GM12878 (cell line): ENCODE measurements around the gene TSFM. TPM values are rescaled to one million over a fixed set of nuclear protein-coding genes. Genes with fewer than 3 reads are reported as not detected.

Source experiments
- CHD2 ChIP-seq: IDR thresholded peaks from 2 replicates; pipeline ENCODE4 v1.6.1; 2011; ENCODE audit warnings: low read depth, low read length, improper control_type of control experiment, borderline replicate concordance
- EP300 ChIP-seq, 2 experiments: fragments of 150-350 bp in 1 of 2; IDR thresholded peaks; 2 replicates each; pipeline ENCODE4 v1.6.1; 2011 to 2012; ENCODE audit warnings: low read depth in 2 of 2, low read length in 2 of 2, borderline replicate concordance in 1 of 2, improper control_type of control experiment in 1 of 2, inconsistent platforms in 1 of 2; ENCODE audit not compliant: control insufficient read depth in 1 of 2
- MYC ChIP-seq: IDR thresholded peaks from 2 replicates; pipeline ENCODE4 v1.6.1; 2011; ENCODE audit warnings: mild to moderate bottlenecking, low read length, moderate library complexity, inconsistent platforms; ENCODE audit not compliant: insufficient read depth, insufficient replicate concordance, insufficient read length, severe bottlenecking
- NR2F1 ChIP-seq: fragments of 450-650 bp; conservative IDR thresholded peaks from 2 replicates; pipeline ENCODE4 v1.6.1; 2017; ENCODE audit warnings: mild to moderate bottlenecking
- POLR2AphosphoS5 ChIP-seq: IDR thresholded peaks from 2 replicates; pipeline ENCODE4 v1.6.1; 2011; ENCODE audit warnings: mild to moderate bottlenecking, low read length, inconsistent platforms
- POU2F2 ChIP-seq: IDR thresholded peaks from 3 replicates; pipeline ENCODE4 v1.6.1; 2011; ENCODE audit warnings: low read depth, mild to moderate bottlenecking, low read length, borderline replicate concordance
- RAD51 ChIP-seq: fragments of 450-650 bp; IDR thresholded peaks from 2 replicates; pipeline ENCODE4 v1.6.1; 2016; ENCODE audit warnings: moderate library complexity, mild to moderate bottlenecking, inconsistent platforms
- SP1 ChIP-seq: IDR thresholded peaks from one replicate; pipeline ENCODE4 v1.6.1; 2011; ENCODE audit warnings: low read depth, low read length
- YY1 ChIP-seq: IDR thresholded peaks from 2 replicates; pipeline ENCODE4 v1.6.1; 2011; ENCODE audit warnings: low read depth, mild to moderate bottlenecking, low read length
- polyA plus RNA-seq, 11 experiments: library from polyadenylated mRNA; depleted of rRNA in 4 of 11; unstranded in 6 of 11; stranded (reverse) in 5 of 11; fragments of >200 nt; fragmentation: Nextera tagmentation in 4 of 11; fragmentation: Illumina TruSeq in 1 of 11; extraction: Ambion mirVana in 4 of 11; extraction: Trizol in 1 of 11; gene quantifications; 1 replicate in 1 of 11; 2 replicates in 10 of 11; pipeline versions ENCODE4 v1.2.1 to v1.2.3, GENCODE V29; 2011 to 2016; ENCODE audit warnings: inconsistent platforms in 2 of 11, missing spikeins in 2 of 11, low read depth in 1 of 11
- total RNA-seq, 4 experiments: library from RNA; depleted of rRNA in 3 of 4; stranded (reverse); fragments of >200 nt in 3 of 4; fragmentation: Illumina TruSeq in 1 of 4; extraction: Trizol in 1 of 4; gene quantifications; 2 replicates each; pipeline versions ENCODE4 v1.2.1 to v1.2.3, GENCODE V29; 2013 to 2021
- TF ChIP-seq, protein P1 (sequence below): fragments of 450-650 bp; IDR thresholded peaks from 2 replicates; pipeline ENCODE4 v1.6.1; 2014; ENCODE audit warnings: mild to moderate bottlenecking
- TF ChIP-seq, protein P2 (sequence below): fragments of 450-650 bp; IDR thresholded peaks from 2 replicates; pipeline ENCODE4 v1.6.1; 2017; ENCODE audit warnings: antibody characterized with exemption, mild to moderate bottlenecking, moderate library complexity
- TF ChIP-seq, protein P3 (sequence below): fragments of 450-650 bp; conservative IDR thresholded peaks from 2 replicates; pipeline ENCODE4 v1.6.1; 2017; ENCODE audit warnings: mild to moderate bottlenecking, moderate library complexity
- TF ChIP-seq, protein P4 (sequence below): IDR thresholded peaks from 2 replicates; pipeline ENCODE4 v1.6.1; 2011; ENCODE audit warnings: low read depth, mild to moderate bottlenecking, low read length, moderate library complexity, borderline replicate concordance; ENCODE audit errors: extremely low read depth
- TF ChIP-seq, protein P5 (sequence below): IDR thresholded peaks from 2 replicates; pipeline ENCODE4 v1.6.1; 2011; ENCODE audit warnings: low read depth, low read length, improper control_type of control experiment, borderline replicate concordance
- TF ChIP-seq, protein P6 (sequence below): fragments of 450-650 bp; IDR thresholded peaks from 2 replicates; pipeline ENCODE4 v1.6.1; 2017; ENCODE audit warnings: mild to moderate bottlenecking

The TSFM gene
- total and polyA plus RNA-seq, 10 of the 15 experiments (the other 5 are each of a cell fraction or from before 2014, with no cell fraction given), result 36.7 to 132 (median 45.6) TPM

DNA sequence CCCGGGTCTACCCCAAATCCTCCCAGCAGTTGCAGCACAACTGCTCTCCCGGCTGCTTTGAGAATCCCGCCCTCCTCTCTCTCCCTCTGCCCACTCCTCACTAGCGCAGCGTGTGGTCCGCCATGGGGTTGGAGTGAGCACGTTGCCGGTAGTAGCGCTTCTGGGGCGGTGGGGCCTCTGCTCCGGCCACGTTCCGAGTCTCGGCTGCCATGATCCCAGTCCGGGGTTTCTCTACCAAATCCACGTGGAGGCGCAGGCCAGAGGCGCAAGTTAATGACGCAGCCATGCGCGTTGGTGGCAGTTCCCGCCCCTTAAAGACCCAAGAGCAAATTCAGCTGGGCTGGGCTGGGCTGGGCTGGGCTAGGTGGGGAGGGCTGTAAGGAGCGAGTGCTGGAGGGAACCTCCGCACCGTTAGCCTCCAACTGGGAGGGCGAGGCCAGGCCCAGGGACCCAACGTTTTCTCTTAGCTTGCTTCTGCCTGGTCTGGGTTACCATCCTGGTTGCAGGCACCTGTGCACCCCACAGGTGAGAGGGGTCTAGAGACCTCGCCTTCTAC lies 10.6 kb upstream of the TSFM start, which contains the start of gene METTL1 (continued):
- TF ChIP-seq, protein P1, sequence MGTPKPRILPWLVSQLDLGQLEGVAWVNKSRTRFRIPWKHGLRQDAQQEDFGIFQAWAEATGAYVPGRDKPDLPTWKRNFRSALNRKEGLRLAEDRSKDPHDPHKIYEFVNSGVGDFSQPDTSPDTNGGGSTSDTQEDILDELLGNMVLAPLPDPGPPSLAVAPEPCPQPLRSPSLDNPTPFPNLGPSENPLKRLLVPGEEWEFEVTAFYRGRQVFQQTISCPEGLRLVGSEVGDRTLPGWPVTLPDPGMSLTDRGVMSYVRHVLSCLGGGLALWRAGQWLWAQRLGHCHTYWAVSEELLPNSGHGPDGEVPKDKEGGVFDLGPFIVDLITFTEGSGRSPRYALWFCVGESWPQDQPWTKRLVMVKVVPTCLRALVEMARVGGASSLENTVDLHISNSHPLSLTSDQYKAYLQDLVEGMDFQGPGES, result no peak
- no peak; the same call in 1 of the 2 replicates for TF ChIP-seq RAD51
- TF ChIP-seq, protein P2, sequence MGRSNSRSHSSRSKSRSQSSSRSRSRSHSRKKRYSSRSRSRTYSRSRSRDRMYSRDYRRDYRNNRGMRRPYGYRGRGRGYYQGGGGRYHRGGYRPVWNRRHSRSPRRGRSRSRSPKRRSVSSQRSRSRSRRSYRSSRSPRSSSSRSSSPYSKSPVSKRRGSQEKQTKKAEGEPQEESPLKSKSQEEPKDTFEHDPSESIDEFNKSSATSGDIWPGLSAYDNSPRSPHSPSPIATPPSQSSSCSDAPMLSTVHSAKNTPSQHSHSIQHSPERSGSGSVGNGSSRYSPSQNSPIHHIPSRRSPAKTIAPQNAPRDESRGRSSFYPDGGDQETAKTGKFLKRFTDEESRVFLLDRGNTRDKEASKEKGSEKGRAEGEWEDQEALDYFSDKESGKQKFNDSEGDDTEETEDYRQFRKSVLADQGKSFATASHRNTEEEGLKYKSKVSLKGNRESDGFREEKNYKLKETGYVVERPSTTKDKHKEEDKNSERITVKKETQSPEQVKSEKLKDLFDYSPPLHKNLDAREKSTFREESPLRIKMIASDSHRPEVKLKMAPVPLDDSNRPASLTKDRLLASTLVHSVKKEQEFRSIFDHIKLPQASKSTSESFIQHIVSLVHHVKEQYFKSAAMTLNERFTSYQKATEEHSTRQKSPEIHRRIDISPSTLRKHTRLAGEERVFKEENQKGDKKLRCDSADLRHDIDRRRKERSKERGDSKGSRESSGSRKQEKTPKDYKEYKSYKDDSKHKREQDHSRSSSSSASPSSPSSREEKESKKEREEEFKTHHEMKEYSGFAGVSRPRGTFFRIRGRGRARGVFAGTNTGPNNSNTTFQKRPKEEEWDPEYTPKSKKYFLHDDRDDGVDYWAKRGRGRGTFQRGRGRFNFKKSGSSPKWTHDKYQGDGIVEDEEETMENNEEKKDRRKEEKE, result no peak
- TF ChIP-seq, protein P3, sequence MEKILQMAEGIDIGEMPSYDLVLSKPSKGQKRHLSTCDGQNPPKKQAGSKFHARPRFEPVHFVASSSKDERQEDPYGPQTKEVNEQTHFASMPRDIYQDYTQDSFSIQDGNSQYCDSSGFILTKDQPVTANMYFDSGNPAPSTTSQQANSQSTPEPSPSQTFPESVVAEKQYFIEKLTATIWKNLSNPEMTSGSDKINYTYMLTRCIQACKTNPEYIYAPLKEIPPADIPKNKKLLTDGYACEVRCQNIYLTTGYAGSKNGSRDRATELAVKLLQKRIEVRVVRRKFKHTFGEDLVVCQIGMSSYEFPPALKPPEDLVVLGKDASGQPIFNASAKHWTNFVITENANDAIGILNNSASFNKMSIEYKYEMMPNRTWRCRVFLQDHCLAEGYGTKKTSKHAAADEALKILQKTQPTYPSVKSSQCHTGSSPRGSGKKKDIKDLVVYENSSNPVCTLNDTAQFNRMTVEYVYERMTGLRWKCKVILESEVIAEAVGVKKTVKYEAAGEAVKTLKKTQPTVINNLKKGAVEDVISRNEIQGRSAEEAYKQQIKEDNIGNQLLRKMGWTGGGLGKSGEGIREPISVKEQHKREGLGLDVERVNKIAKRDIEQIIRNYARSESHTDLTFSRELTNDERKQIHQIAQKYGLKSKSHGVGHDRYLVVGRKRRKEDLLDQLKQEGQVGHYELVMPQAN, result peak; percentile 99
- TF ChIP-seq, protein P4, sequence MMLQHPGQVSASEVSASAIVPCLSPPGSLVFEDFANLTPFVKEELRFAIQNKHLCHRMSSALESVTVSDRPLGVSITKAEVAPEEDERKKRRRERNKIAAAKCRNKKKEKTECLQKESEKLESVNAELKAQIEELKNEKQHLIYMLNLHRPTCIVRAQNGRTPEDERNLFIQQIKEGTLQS, result peak; percentile 77; the same call in 1 of the 2 replicates
- no peak for TF ChIP-seq NR2F1
- peak; percentile 86 for TF ChIP-seq SP1
- TF ChIP-seq, protein P5, sequence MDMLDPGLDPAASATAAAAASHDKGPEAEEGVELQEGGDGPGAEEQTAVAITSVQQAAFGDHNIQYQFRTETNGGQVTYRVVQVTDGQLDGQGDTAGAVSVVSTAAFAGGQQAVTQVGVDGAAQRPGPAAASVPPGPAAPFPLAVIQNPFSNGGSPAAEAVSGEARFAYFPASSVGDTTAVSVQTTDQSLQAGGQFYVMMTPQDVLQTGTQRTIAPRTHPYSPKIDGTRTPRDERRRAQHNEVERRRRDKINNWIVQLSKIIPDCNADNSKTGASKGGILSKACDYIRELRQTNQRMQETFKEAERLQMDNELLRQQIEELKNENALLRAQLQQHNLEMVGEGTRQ, result peak; percentile 38
- TF ChIP-seq CHD2, result peak; percentile 74
- TF ChIP-seq POU2F2, result peak; percentile 56; the same call in 1 of the 3 replicates
- peak; percentile 96 for TF ChIP-seq YY1
- peak; percentile 89 for TF ChIP-seq POLR2AphosphoS5
- no peak for TF ChIP-seq EP300 (IDR thresholded peaks at IDR 0.05; ENCODE audit: borderline replicate concordance in 1 of 2, control insufficient read depth in 1 of 2, low read depth in 2 of 2, low read length in 2 of 2)
- TF ChIP-seq MYC, result peak; percentile 99
- TF ChIP-seq, protein P6, sequence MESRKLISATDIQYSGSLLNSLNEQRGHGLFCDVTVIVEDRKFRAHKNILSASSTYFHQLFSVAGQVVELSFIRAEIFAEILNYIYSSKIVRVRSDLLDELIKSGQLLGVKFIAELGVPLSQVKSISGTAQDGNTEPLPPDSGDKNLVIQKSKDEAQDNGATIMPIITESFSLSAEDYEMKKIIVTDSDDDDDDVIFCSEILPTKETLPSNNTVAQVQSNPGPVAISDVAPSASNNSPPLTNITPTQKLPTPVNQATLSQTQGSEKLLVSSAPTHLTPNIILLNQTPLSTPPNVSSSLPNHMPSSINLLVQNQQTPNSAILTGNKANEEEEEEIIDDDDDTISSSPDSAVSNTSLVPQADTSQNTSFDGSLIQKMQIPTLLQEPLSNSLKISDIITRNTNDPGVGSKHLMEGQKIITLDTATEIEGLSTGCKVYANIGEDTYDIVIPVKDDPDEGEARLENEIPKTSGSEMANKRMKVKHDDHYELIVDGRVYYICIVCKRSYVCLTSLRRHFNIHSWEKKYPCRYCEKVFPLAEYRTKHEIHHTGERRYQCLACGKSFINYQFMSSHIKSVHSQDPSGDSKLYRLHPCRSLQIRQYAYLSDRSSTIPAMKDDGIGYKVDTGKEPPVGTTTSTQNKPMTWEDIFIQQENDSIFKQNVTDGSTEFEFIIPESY, result no peak
